Left lung (tissue), 10 donors: ENCODE results near the gene CDH4. TPM values are rescaled to one million over a fixed set of nuclear protein-coding genes. Genes with fewer than 3 reads are reported as not detected.

ENCODE experiments used
- ATAC-seq: fragments of 200-7000 bp; cut with Tn5 transposase; one replicate; pipeline ENCODE4 v1.9.1; 2020; ENCODE audit warnings: moderate library complexity
- DNase-seq, 4 donors: peaks; one replicate each; pipeline ENCODE4 v3.0.0-alpha.2; 2013 to 2020
- H3K27ac ChIP-seq, 2 donors: fragments of 200-600 bp; sonication (generic) in 1 of 2; one replicate each; pipeline versions ENCODE4 v1.5.0 to v1.8.0; 2020 to 2021
- H3K27me3 ChIP-seq, 2 donors: fragments of 200-600 bp; sonication (generic) in 1 of 2; one replicate each; pipeline versions ENCODE4 v1.5.0 to v1.8.0; 2020 to 2021
- H3K36me3 ChIP-seq, 2 donors: fragments of 200-600 bp; sonication (generic) in 1 of 2; one replicate each; pipeline versions ENCODE4 v1.5.0 to v1.8.0; 2020 to 2021
- H3K4me1 ChIP-seq, 2 donors: fragments of 200-600 bp; one replicate each; pipeline ENCODE4 v1.8.0; 2021
- H3K4me3 ChIP-seq, 2 donors: fragments of 200-600 bp; sonication (generic) in 1 of 2; one replicate each; pipeline versions ENCODE4 v1.5.0 to v1.8.0; 2020 to 2021; ENCODE audit warnings: mild to moderate bottlenecking in 1 of 2
- H3K9me3 ChIP-seq, 2 donors: fragments of 200-600 bp; sonication (generic) in 1 of 2; one replicate each; pipeline versions ENCODE4 v1.5.0 to v1.8.0; 2020 to 2021
- CTCF ChIP-seq, 2 donors: fragments of 200-600 bp; sonication (generic) in 1 of 2; IDR thresholded peaks; one replicate each; pipeline versions ENCODE4 v1.5.0 to v1.8.0; 2021; ENCODE audit warnings: antibody characterized with exemption in 2 of 2
- intact Hi-C, 2 donors: fragments of 100-400 bp; cut with DNase I; formaldehyde crosslinking; loops; one replicate each; pipeline versions ENCODE4 v1.11.2 to v1.14.2; 2022
- polyA plus RNA-seq, 6 donors: library from polyadenylated mRNA; unstranded; fragments of 120-200 nt; gene quantifications; one replicate each; pipeline ENCODE4 v1.2.1, GENCODE V29; 2013; ENCODE audit not compliant: insufficient read length in 6 of 6
- total RNA-seq, 2 donors: library from RNA; stranded (reverse); fragmentation: NEBNext Ultra II Directional; extraction: Animal tissue kit (Norgen Biotek cat#: 25700); gene quantifications; one replicate each; pipeline ENCODE4 v1.2.1, GENCODE V29; 2021
- donor health status: DM: no; HTN: yes; CAD: no.
- donor health status: DM: no; HTN: no; CAD: no.

CDH4 gene
- total and polyA plus RNA-seq, 8 donors: 0.24 to 10.8 (median 5.1) TPM

- intact Hi-C loops: no loop called here
- H3K27me3 ChIP-seq: peaks cover 0 to 32% of the 10 kb centered on the region in 2 donors
- DNase-seq (no peak), ATAC-seq (no peak)
- H3K9me3 ChIP-seq: peaks cover 0 to 6% of the 10 kb centered on the region in 2 donors
- H3K4me1 ChIP-seq: no peaks in the 10 kb centered on the region
- no peaks in the 10 kb centered on the region for H3K36me3 ChIP-seq
- no peak overlapping the region for H3K27ac ChIP-seq
- no peak for TF ChIP-seq CTCF (IDR thresholded peaks at IDR 0.05)
- H3K4me3 ChIP-seq: no peak overlapping the region
Observed at GRCh38 chr20:61487997-61488371, 235.9 kb downstream of the CDH4 start.

- peaks cover 0 to 40% of the 10 kb centered on the region in 2 donors for H3K27me3 ChIP-seq
- H3K9me3 ChIP-seq: peaks cover 0 to 9% of the 10 kb centered on the region in 2 donors
- no peaks in the 10 kb centered on the region for H3K36me3 ChIP-seq
- H3K4me3 ChIP-seq: no peak overlapping the region
- no peaks in the 10 kb centered on the region for H3K4me1 ChIP-seq
- DNase-seq (no peak), ATAC-seq (no peak)
- intact Hi-C loops: no loop called here
- TF ChIP-seq CTCF (IDR thresholded peaks at IDR 0.05): no peak
- no peak overlapping the region for H3K27ac ChIP-seq
Observed at GRCh38 chr20:61490721-61491120, 238.7 kb downstream of the CDH4 start.

- no peaks in the 10 kb centered on the region for H3K36me3 ChIP-seq
- ATAC-seq (no peak), DNase-seq (no peak)
- no peak for TF ChIP-seq CTCF (IDR thresholded peaks at IDR 0.05)
- no peak overlapping the region for H3K4me3 ChIP-seq
- peaks cover 0 to 9% of the 10 kb centered on the region in 2 donors for H3K9me3 ChIP-seq
- no peaks in the 10 kb centered on the region for H3K4me1 ChIP-seq
- intact Hi-C loops: no loop called here
- peaks cover 0 to 30% of the 10 kb centered on the region in 2 donors for H3K27me3 ChIP-seq
- H3K27ac ChIP-seq: no peak overlapping the region
Observed at GRCh38 chr20:61492065-61492464, 240.0 kb downstream of the CDH4 start.

- intact Hi-C loops: no loop called here
- Histone ChIP-seq H3K4me1 (no peaks in the 10 kb centered on the region), H3K36me3 (no peaks in the 10 kb centered on the region), H3K27me3 (peaks cover 0 to 19% of the 10 kb centered on the region in 2 donors), H3K27ac (no peak overlapping the region), H3K9me3 (peaks cover 0 to 9% of the 10 kb centered on the region in 2 donors), H3K4me3 (no peak overlapping the region)
- no peak for TF ChIP-seq CTCF (IDR thresholded peaks at IDR 0.05)
- DNase-seq (no peak), ATAC-seq (no peak)
Observed at GRCh38 chr20:61493798-61494305, 241.8 kb downstream of the CDH4 start.

- TF ChIP-seq CTCF (IDR thresholded peaks at IDR 0.05): no peak
- peaks cover 0 to 9% of the 10 kb centered on the region in 2 donors for H3K9me3 ChIP-seq
- no peaks in the 10 kb centered on the region for H3K4me1 ChIP-seq
- H3K36me3 ChIP-seq: no peaks in the 10 kb centered on the region
- H3K27me3 ChIP-seq: peaks cover 0 to 20% of the 10 kb centered on the region in 2 donors
- ATAC-seq: no peak
- no peak overlapping the region for H3K4me3 ChIP-seq
- no peak overlapping the region for H3K27ac ChIP-seq
- intact Hi-C loops: no loop called here
- DNase-seq: no peak
Observed at GRCh38 chr20:61494763-61495575, 242.9 kb downstream of the CDH4 start.
